Measurements from ENCODE around the gene GALNT3.

Gene GALNT3

GRCh38 chr2:165801176-165801575 is 7.1 kb upstream of the GALNT3 start:
- no peak for DNase-seq (ENCODE audit: low read depth)
- H3K4me3 ChIP-seq (ENCODE audit: low read depth, low read length) = no peak overlapping the region
- no peak for TF ChIP-seq CTCF (IDR thresholded peaks at IDR 0.05; ENCODE audit: insufficient read depth, low read depth, low read length, missing control alignments)

DNA sequence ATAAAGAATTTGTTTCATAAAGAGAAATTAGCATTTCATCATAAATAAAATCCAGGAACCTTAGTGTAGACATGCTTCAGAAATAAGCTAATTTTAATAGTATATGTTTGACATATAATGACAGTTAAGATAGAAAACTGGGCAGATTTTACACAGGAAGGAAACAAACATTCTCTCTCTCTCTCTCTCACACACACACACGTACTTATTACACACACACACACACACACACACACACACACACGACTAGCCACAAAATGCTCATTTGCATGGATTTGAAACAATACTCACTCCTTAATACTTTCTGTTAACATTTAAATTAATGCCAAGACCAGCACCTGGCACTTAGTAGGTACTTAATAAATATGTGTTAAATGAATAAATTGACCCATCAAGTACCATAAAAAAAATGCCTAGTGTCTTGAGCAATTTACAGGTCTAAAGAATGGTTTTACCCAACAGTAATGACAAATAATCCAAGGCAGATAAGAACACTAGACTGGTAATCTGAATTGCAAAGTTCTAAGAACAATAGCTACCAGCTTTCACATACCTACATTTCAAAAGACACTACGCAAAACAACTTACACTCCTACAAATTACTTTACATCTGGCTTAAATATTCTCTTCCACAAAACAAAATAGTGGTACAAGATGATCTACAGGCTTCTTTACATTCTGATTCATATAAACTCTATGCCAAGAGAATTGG is 2.9 kb upstream of the GALNT3 start:
- no peak for DNase-seq (ENCODE audit: low read depth)
- TF ChIP-seq CTCF (IDR thresholded peaks at IDR 0.05; ENCODE audit: insufficient read depth, low read depth, low read length, missing control alignments) = no peak
- H3K4me3 ChIP-seq (ENCODE audit: low read depth, low read length) = no peak overlapping the region

- no peak for DNase-seq (ENCODE audit: low read depth)
- TF ChIP-seq CTCF (IDR thresholded peaks at IDR 0.05; ENCODE audit: insufficient read depth, low read depth, low read length, missing control alignments) = no peak
- H3K4me3 ChIP-seq (ENCODE audit: low read depth, low read length) = no peak overlapping the region
Measured at GRCh38 chr2:165796129-165796528, 2.1 kb upstream of the GALNT3 start.

DNA sequence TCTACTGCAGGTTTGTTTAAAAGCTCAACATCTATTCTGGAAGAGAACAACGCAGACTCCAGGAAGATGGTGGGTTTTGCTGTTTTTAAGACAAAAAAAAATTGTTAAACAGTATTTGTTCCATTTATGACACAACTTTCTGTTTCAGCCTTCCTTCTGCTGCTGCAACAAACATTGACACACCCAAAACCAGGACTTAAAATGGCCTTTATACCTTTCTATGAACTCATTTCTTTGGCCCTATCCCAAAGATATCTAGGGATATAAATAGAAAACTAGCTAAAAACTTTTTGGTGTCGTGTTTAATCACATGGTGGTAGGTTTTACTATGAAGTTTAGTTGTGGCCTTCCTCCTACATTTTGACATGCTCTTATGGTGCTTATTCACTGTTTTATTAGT is 964 bp upstream of the GALNT3 start:
- DNase-seq (ENCODE audit: low read depth) = peak; percentile 38
- TF ChIP-seq CTCF (IDR thresholded peaks at IDR 0.05; ENCODE audit: insufficient read depth, low read depth, low read length, missing control alignments) = no peak
- H3K4me3 ChIP-seq (ENCODE audit: low read depth, low read length) = peak overlapping the region; percentile 57; the same call in 1 of the 2 replicates

GRCh38 chr2:165794536-165794928 is 485 bp upstream of the GALNT3 start:
- peak; percentile 87 for DNase-seq (ENCODE audit: low read depth)

DNA sequence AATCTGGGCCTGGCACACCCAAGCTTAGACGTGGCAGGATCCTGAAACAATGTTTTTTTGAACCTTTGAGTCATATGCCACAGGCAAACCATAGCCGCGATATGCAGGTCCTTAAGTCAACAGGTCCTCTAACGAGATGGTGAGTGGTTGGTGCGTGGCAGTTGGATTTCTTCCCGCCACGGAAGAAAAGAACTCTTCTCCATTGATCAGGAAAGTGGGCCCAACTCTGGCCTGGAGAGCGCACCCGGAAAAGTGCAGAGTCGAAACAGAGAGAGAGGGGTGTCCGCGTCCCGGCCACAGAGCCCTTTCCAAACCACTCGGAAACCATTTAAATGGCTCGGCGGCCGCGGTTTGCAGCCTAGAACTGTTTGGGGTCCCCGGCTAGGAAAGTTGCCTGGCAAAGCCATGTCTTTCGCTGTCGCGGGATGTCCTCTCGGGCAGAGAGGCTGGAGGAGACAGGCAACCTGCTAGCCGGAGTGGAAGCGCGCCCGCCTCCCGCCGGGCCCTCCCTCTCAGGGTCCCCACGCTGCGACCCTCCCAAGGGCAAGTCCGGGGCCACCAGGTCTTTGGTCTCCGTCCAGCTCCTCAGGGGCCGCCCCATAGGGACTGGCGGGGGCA is 777 bp downstream of the GALNT3 start:
- peak overlapping the region; percentile 57 for H3K4me3 ChIP-seq (ENCODE audit: low read depth, low read length)
- no peak for TF ChIP-seq CTCF (IDR thresholded peaks at IDR 0.05; ENCODE audit: insufficient read depth, low read depth, low read length, missing control alignments)
- DNase-seq (ENCODE audit: low read depth) = no peak

More at GRCh38 chr2:165794536-165794928, 485 bp upstream of the GALNT3 start:
- TF ChIP-seq CTCF (IDR thresholded peaks at IDR 0.05; ENCODE audit: insufficient read depth, low read depth, low read length, missing control alignments) = no peak
- H3K4me3 ChIP-seq (ENCODE audit: low read depth, low read length) = peak overlapping the region; percentile 57

DNA sequence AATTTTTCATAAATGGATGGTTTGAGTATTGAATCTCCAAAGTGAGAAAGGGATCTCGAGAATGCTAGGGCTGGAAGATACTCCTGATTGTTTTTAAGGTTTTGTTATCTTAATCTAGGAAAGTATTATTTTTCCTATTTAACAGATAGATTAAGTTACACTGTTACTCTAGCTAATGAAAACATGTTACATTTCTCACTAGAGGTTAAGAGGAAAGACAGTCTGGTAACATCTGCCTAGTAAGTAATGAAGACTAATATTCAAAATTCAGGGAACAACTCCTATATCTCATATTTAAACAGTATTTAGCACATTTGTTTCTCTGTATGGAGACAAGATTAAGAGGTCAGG is 2.0 kb downstream of the GALNT3 start:
- DNase-seq (ENCODE audit: low read depth) = no peak
- no peak overlapping the region for H3K4me3 ChIP-seq (ENCODE audit: low read depth, low read length)
- TF ChIP-seq CTCF (IDR thresholded peaks at IDR 0.05; ENCODE audit: insufficient read depth, low read depth, low read length, missing control alignments) = no peak
